T-cell (primary cell): ENCODE results near the gene KRT8. TPM values are rescaled to one million over a fixed set of nuclear protein-coding genes. Genes with fewer than 3 reads are reported as not detected.
A peak's percentile ranks its signal among the peaks of the same experiment; 100 is the strongest.
"Not testable (repeated sequence)": the region's sequence is repeated elsewhere in the genome, so short reads cannot be mapped to it uniquely, and the experiment has no call there.

Experiments
- ATAC-seq, 4 experiments: fragments of 200-7000 bp in 3 of 4; fragments of 150-1000 bp in 1 of 4; cut with Tn5 transposase; replicated peaks in 1 of 4; 1 replicate in 3 of 4; 2 replicates in 1 of 4; pipeline ENCODE4 v1.10.0; 2021; ENCODE audit warnings: moderate library complexity in 3 of 4, mild to moderate bottlenecking in 2 of 4, moderate number of reproducible peaks in 1 of 4
- CTCF ChIA-PET, 2 donors: fragments of 300-600 bp; sonication (Branson Sonifier 250); formaldehyde crosslinking; loops; one replicate each; lab custom pipeline; 2022; ENCODE audit warnings: antibody characterized with exemption in 2 of 2; lab: Charles Lee
- POLR2A ChIA-PET, 2 donors: fragments of 300-600 bp; sonication (Branson Sonifier 250); formaldehyde crosslinking; loops; one replicate each; lab custom pipeline; 2022; ENCODE audit warnings: antibody characterized with exemption in 2 of 2; lab: Charles Lee
- DNase-seq, 35 experiments: peaks; one replicate each; pipeline versions ENCODE4 v3.0.0 to v3.0.0-alpha.2; 2013 to 2023
- H3K27ac ChIP-seq: one replicate; pipeline ENCODE4 v1.5.1; 2013; ENCODE audit warnings: low read length
- H3K27me3 ChIP-seq, 2 experiments: replicated peaks in 1 of 2; 1 replicate in 1 of 2; 2 replicates in 1 of 2; pipeline versions ENCODE4 v1.6.1 to v1.7.0; 2013; ENCODE audit warnings: low read length in 1 of 2, mixed read lengths in 1 of 2; ENCODE audit not compliant: control insufficient read depth in 2 of 2, insufficient read depth in 2 of 2; ENCODE audit errors: extremely low read depth in 1 of 2
- H3K36me3 ChIP-seq, 2 donors: 1 replicate in 1 of 2; 2 replicates in 1 of 2; pipeline versions ENCODE4 v1.6.1 to v1.7.0; 2013; ENCODE audit warnings: low read length in 1 of 2; ENCODE audit not compliant: control insufficient read depth in 2 of 2, insufficient read depth in 1 of 2; ENCODE audit errors: extremely low read depth in 1 of 2
- H3K4me1 ChIP-seq, 2 experiments: 1 replicate in 1 of 2; 2 replicates in 1 of 2; pipeline versions ENCODE4 v1.6.1 to v1.7.0; 2013; ENCODE audit warnings: low read length in 2 of 2, mixed read lengths in 1 of 2; ENCODE audit not compliant: insufficient read depth in 2 of 2, control insufficient read depth in 1 of 2; ENCODE audit errors: extremely low read depth in 1 of 2
- H3K4me3 ChIP-seq, 2 donors: 1 replicate in 1 of 2; 2 replicates in 1 of 2; pipeline versions ENCODE4 v1.5.1 to v1.7.0; 2013; ENCODE audit warnings: mild to moderate bottlenecking in 2 of 2, low read length in 1 of 2, moderate library complexity in 1 of 2; ENCODE audit not compliant: control insufficient read depth in 1 of 2; ENCODE audit errors: extremely low read depth in 1 of 2
- H3K9me3 ChIP-seq: 2 replicates; pipeline ENCODE4 v1.7.0; 2013
- H3K27ac Mint-ChIP-seq, 2 donors: one replicate each; pipeline ENCODE4 v1.8.0; 2020 to 2021; ENCODE audit warnings: mild to moderate bottlenecking in 2 of 2, mixed read lengths in 2 of 2
- H3K27me3 Mint-ChIP-seq, 2 donors: one replicate each; pipeline ENCODE4 v1.8.0; 2021 to 2022; ENCODE audit warnings: mixed read lengths in 2 of 2
- H3K36me3 Mint-ChIP-seq: one replicate; pipeline ENCODE4 v1.8.0; 2021; ENCODE audit warnings: mixed read lengths
- H3K4me1 Mint-ChIP-seq, 3 donors: one replicate each; pipeline ENCODE4 v1.8.0; 2020 to 2022; ENCODE audit warnings: mixed read lengths in 3 of 3, mild to moderate bottlenecking in 1 of 3
- H3K4me3 Mint-ChIP-seq, 3 donors: one replicate each; pipeline ENCODE4 v1.8.0; 2020 to 2022; ENCODE audit warnings: mild to moderate bottlenecking in 3 of 3, mixed read lengths in 3 of 3, moderate library complexity in 3 of 3
- H3K9me3 Mint-ChIP-seq, 3 donors: one replicate each; pipeline ENCODE4 v1.8.0; 2020 to 2022; ENCODE audit warnings: mixed read lengths in 3 of 3
- WGBS: methylation state at CpG from one replicate; pipeline ENCODE4 v1.1.5; 2013; ENCODE audit warnings: missing lambda C conversion rate; ENCODE audit not compliant: insufficient coverage; 5-methylcytosine and 5-hydroxymethylcytosine counted together
- total RNA-seq, 35 experiments: library from RNA in 6 of 35; stranded (reverse) in 6 of 35; fragments of 120-200 nt in 1 of 35; gene quantifications; one replicate each; pipeline versions ENCODE4 v1.2.1 to v1.2.4 and lab custom pipeline; 2013 to 2026

The KRT8 gene
- 10 to 100 TPM in 2 of 5 donors, 1 to 10 TPM in 1, under 1 TPM in 2; 0.42 to 13.3 (median 8.0) TPM for total RNA-seq
- 0.79 TPM for total RNA-seq (2013)
- total RNA-seq (lab: John Stamatoyannopoulos, UW): 0 to 1.1 (median 0.40) reads per million in 29 experiments

GRCh38 chr12:52904509-52905300, at the start of gene KRT8:
Gene KRT8 (minus strand): TSS chr12:52905076. CDS start chr12:52904981, 95 bp downstream.
- not testable (repeated sequence) for H3K9me3 Mint-ChIP-seq, H3K27me3 Mint-ChIP-seq, DNase-seq, H3K27ac ChIP-seq, H3K4me3 ChIP-seq, ATAC-seq, H3K4me1 Mint-ChIP-seq, H3K36me3 ChIP-seq, H3K9me3 ChIP-seq, H3K36me3 Mint-ChIP-seq
- H3K27me3 ChIP-seq: peaks cover 0 to 31% of the 10 kb centered on the region in 2 experiments
- ChIA-PET POLR2A (interaction anchor here in 1 of 2 donors (0.6 kb wide), 1 partner anchor 570 kb away, joined by 3 read pairs; no protein-coding TSS in a partner anchor), CTCF (interaction anchor here in 1 of 2 donors (1.0 kb wide), 1 partner anchor 20 kb away, joined by 3 read pairs; no protein-coding TSS in a partner anchor)
- Mint-ChIP-seq H3K27ac (peak within 1 kb of the TSS in 1 of 2 donors; percentile 68), H3K4me3 (peak within 1 kb of the TSS; percentile 60 to 71 (median 66))
- 92% methylated on average over 28 of the region's 33 CpGs for WGBS
- H3K4me1 ChIP-seq: peaks cover 0 to 10% of the 10 kb centered on the region in 2 experiments

- Mint-ChIP-seq H3K27ac (no peak overlapping the region), H3K4me1 (peaks cover 11 to 14% (median 11%) of the 10 kb centered on the region in 3 donors), H3K4me3 (no peak overlapping the region), H3K36me3 (no peaks in the 10 kb centered on the region), H3K27me3 (no peaks in the 10 kb centered on the region), H3K9me3 (no peaks in the 10 kb centered on the region)
- ATAC-seq (no peak), DNase-seq (no peak)
- Histone ChIP-seq H3K9me3 (no peaks in the 10 kb centered on the region), H3K27ac (no peak overlapping the region), H3K27me3 (peaks cover 0 to 10% of the 10 kb centered on the region in 2 experiments), H3K4me3 (no peak overlapping the region), H3K4me1 (peaks cover 0 to 15% of the 10 kb centered on the region in 2 experiments), H3K36me3 (no peaks in the 10 kb centered on the region)
- CTCF ChIA-PET: interaction anchor here in 1 of 2 donors (0.6 kb wide), 1 partner anchor 12 kb away, joined by 3 read pairs; no protein-coding TSS in a partner anchor
- 100% methylated on average over 3 of the region's 7 CpGs for WGBS
- POLR2A ChIA-PET: no interaction called here
These were observed 48.4 kb upstream of the KRT8 start for GRCh38 chr12:52953181-52953841.

- 59% methylated on average over 10 of the region's 15 CpGs for WGBS
- H3K4me3 ChIP-seq: no peak overlapping the region
- peak overlapping the region in 1 of 2 donors; percentile 50 for H3K27ac Mint-ChIP-seq
- H3K9me3 Mint-ChIP-seq: no peaks in the 10 kb centered on the region
- no peaks in the 10 kb centered on the region for H3K36me3 Mint-ChIP-seq
- no peaks in the 10 kb centered on the region for H3K27me3 Mint-ChIP-seq
- ChIA-PET POLR2A (no interaction called here), CTCF (interaction anchor here in 1 of 2 donors (0.6 kb wide), 1 partner anchor 40 kb away, joined by 3 read pairs; no protein-coding TSS in a partner anchor)
- DNase-seq (no peak), ATAC-seq (no peak)
- peaks cover 0 to 16% of the 10 kb centered on the region in 2 experiments for H3K27me3 ChIP-seq
- peaks cover 0 to 20% of the 10 kb centered on the region in 2 experiments for H3K4me1 ChIP-seq
- no peaks in the 10 kb centered on the region for H3K36me3 ChIP-seq
- H3K4me1 Mint-ChIP-seq: peaks cover 10 to 18% (median 13%) of the 10 kb centered on the region in 3 donors
- no peak overlapping the region for H3K27ac ChIP-seq
- H3K4me3 Mint-ChIP-seq: no peak overlapping the region
- no peaks in the 10 kb centered on the region for H3K9me3 ChIP-seq
These were observed 47.4 kb upstream of the KRT8 start for GRCh38 chr12:52952076-52952801.

- Mint-ChIP-seq H3K27me3 (no peaks in the 10 kb centered on the region), H3K9me3 (no peaks in the 10 kb centered on the region), H3K4me3 (no peak overlapping the region), H3K27ac (no peak overlapping the region), H3K4me1 (peaks cover 5 to 13% (median 12%) of the 10 kb centered on the region in 3 donors), H3K36me3 (no peaks in the 10 kb centered on the region)
- 94% methylated on average over 6 of the region's 6 CpGs for WGBS
- ChIA-PET POLR2A (no interaction called here), CTCF (no interaction called here)
- H3K4me1 ChIP-seq: peaks cover 0 to 20% of the 10 kb centered on the region in 2 experiments
- no peaks in the 10 kb centered on the region for H3K9me3 ChIP-seq
- no peak for DNase-seq
- H3K36me3 ChIP-seq: no peaks in the 10 kb centered on the region
- no peak overlapping the region for H3K4me3 ChIP-seq
- no peak for ATAC-seq
- H3K27ac ChIP-seq: no peak overlapping the region
- H3K27me3 ChIP-seq: peaks cover 0 to 21% of the 10 kb centered on the region in 2 experiments
These were observed 46.8 kb upstream of the KRT8 start for GRCh38 chr12:52951640-52952039.

GRCh38 chr12:52951126-52951525, 46.2 kb upstream of the KRT8 start:
- peak overlapping the region in 1 of 2 donors; percentile 5 for H3K27ac Mint-ChIP-seq
- POLR2A ChIA-PET: no interaction called here

More at GRCh38 chr12:52951126-52951525, 46.2 kb upstream of the KRT8 start:
- no peak overlapping the region for H3K4me3 ChIP-seq
- CTCF ChIA-PET: no interaction called here
- no peaks in the 10 kb centered on the region for H3K9me3 ChIP-seq
- DNase-seq (no peak), ATAC-seq (no peak)
- Mint-ChIP-seq H3K4me1 (peaks cover 5 to 13% (median 12%) of the 10 kb centered on the region in 3 donors), H3K27me3 (no peaks in the 10 kb centered on the region), H3K9me3 (no peaks in the 10 kb centered on the region), H3K4me3 (no peak overlapping the region), H3K36me3 (no peaks in the 10 kb centered on the region)
- 100% methylated on average over 1 of the region's 1 CpG for WGBS
- no peak overlapping the region for H3K27ac ChIP-seq
- H3K27me3 ChIP-seq: peaks cover 0 to 22% of the 10 kb centered on the region in 2 experiments
- no peaks in the 10 kb centered on the region for H3K36me3 ChIP-seq
- H3K4me1 ChIP-seq: peaks cover 0 to 20% of the 10 kb centered on the region in 2 experiments
